ENCODE results near the gene MAPK1IP1L.
"Not testable (repeated sequence)": the region's sequence is repeated elsewhere in the genome, so short reads cannot be mapped to it uniquely, and the experiment has no call there.

Gene MAPK1IP1L

GRCh38 chr14:55051423-55052268 is at the start of gene MAPK1IP1L:
MAPK1IP1L (plus strand) TSS chr14:55051647; CDS start chr14:55061684, 10,037 bp downstream.
- DNase-seq = peak; percentile 90

- DNase-seq = no peak
These were observed 46.4 kb upstream of the MAPK1IP1L start for GRCh38 chr14:55005071-55005470.

- DNase-seq = no peak
These were observed 36.4 kb upstream of the MAPK1IP1L start for GRCh38 chr14:55015006-55015405.

GRCh38 chr14:55019968-55020554 is 31.4 kb upstream of the MAPK1IP1L start:
- DNase-seq = no peak

- not testable (repeated sequence) for DNase-seq
These were observed 27.1 kb upstream of the MAPK1IP1L start for GRCh38 chr14:55024365-55024764.

GRCh38 chr14:55025948-55026347 is 25.5 kb upstream of the MAPK1IP1L start:
- no peak for DNase-seq

- DNase-seq = no peak
These were observed 25.0 kb upstream of the MAPK1IP1L start for GRCh38 chr14:55026441-55026792.

GRCh38 chr14:55026793-55027561 is 24.5 kb upstream of the MAPK1IP1L start, which contains the start of the genes SOCS4 and WDHD1:
SOCS4 (plus strand) TSS chr14:55027236; CDS start chr14:55043042, 15,806 bp downstream.
WDHD1 (minus strand) TSS chr14:55027099; CDS start chr14:55026787, 312 bp downstream.
- peak; percentile 98 for DNase-seq

GRCh38 chr14:55028066-55028465 is 23.4 kb upstream of the MAPK1IP1L start:
- DNase-seq = no peak

GRCh38 chr14:55028476-55028875 is 23.0 kb upstream of the MAPK1IP1L start:
- no peak for DNase-seq

GRCh38 chr14:55031190-55031589 is 20.3 kb upstream of the MAPK1IP1L start:
- DNase-seq = no peak

GRCh38 chr14:55037995-55038394 is 13.5 kb upstream of the MAPK1IP1L start:
- not testable (repeated sequence) for DNase-seq

- DNase-seq = no peak
These were observed 12.7 kb upstream of the MAPK1IP1L start for GRCh38 chr14:55038708-55039107.

GRCh38 chr14:55043528-55043927 is 7.9 kb upstream of the MAPK1IP1L start:
- no peak for DNase-seq

- DNase-seq = no peak
These were observed 6.4 kb upstream of the MAPK1IP1L start for GRCh38 chr14:55045087-55045486.

- DNase-seq = no peak
These were observed 4.0 kb upstream of the MAPK1IP1L start for GRCh38 chr14:55047301-55048053.

GRCh38 chr14:55048900-55049436 is 2.5 kb upstream of the MAPK1IP1L start:
- DNase-seq = no peak

- DNase-seq = no peak
These were observed 353 bp upstream of the MAPK1IP1L start for GRCh38 chr14:55051165-55051422.

- no peak for DNase-seq
These were observed 953 bp downstream of the MAPK1IP1L start for GRCh38 chr14:55052269-55052930.

GRCh38 chr14:55053018-55053417 is 1.6 kb downstream of the MAPK1IP1L start:
- no peak for DNase-seq

- no peak for DNase-seq
These were observed 2.1 kb downstream of the MAPK1IP1L start for GRCh38 chr14:55053500-55053899.

GRCh38 chr14:55054098-55054497 is 2.7 kb downstream of the MAPK1IP1L start:
- DNase-seq = no peak
